Stimulated activated CD4-positive, alpha-beta T cell treated with anti-CD3 and anti-CD28 coated beads, Interleukin-2, amount 100 ng/mL, for 24 hours (primary cell): ENCODE results near the gene PDHA1.

Experiments
- DNase-seq, 2 donors: peaks; one replicate each; pipeline ENCODE4 v3.0.0-alpha.2; 2020

The PDHA1 gene

GRCh38 chrX:19343535-19344408 is at the start of gene PDHA1:
Gene PDHA1 (plus strand): TSS chrX:19343927. CDS start chrX:19344038, 111 bp downstream.
- peak; percentile 89 to 90 for DNase-seq

- DNase-seq: no peak
These were observed 40.4 kb upstream of the PDHA1 start for GRCh38 chrX:19303256-19303880.

GRCh38 chrX:19326567-19326966 is 17.2 kb upstream of the PDHA1 start:
- DNase-seq: no peak

GRCh38 chrX:19331831-19332230 is 11.9 kb upstream of the PDHA1 start:
- no peak for DNase-seq

GRCh38 chrX:19332983-19333382 is 10.7 kb upstream of the PDHA1 start:
- no peak for DNase-seq

GRCh38 chrX:19334945-19335626 is 8.6 kb upstream of the PDHA1 start:
- no peak for DNase-seq

- DNase-seq: no peak
These were observed 1.3 kb upstream of the PDHA1 start for GRCh38 chrX:19342331-19342906.

GRCh38 chrX:19343085-19343534 is 617 bp upstream of the PDHA1 start:
- no peak for DNase-seq

GRCh38 chrX:19344661-19345060 is 934 bp downstream of the PDHA1 start:
- no peak for DNase-seq

- no peak for DNase-seq
These were observed 4.2 kb downstream of the PDHA1 start for GRCh38 chrX:19347916-19348315.

- DNase-seq: no peak
These were observed 5.5 kb downstream of the PDHA1 start for GRCh38 chrX:19349264-19349663.

GRCh38 chrX:19350941-19351384 is 7.2 kb downstream of the PDHA1 start:
- DNase-seq: peak in 1 of 2 donors; percentile 17

GRCh38 chrX:19354625-19355024 is 10.9 kb downstream of the PDHA1 start:
- DNase-seq: no peak

- DNase-seq: no peak
These were observed 14.8 kb downstream of the PDHA1 start for GRCh38 chrX:19358521-19358920.

- DNase-seq: no peak
These were observed 17.2 kb downstream of the PDHA1 start for GRCh38 chrX:19360903-19361302.

GRCh38 chrX:19361701-19362100 is 18.0 kb downstream of the PDHA1 start:
- DNase-seq: no peak

- DNase-seq: no peak
These were observed 24.8 kb downstream of the PDHA1 start for GRCh38 chrX:19368576-19368975.

- DNase-seq: no peak
These were observed 26.3 kb downstream of the PDHA1 start for GRCh38 chrX:19370061-19370460.

GRCh38 chrX:19372170-19372546 is 28.4 kb downstream of the PDHA1 start:
- peak; percentile 72 to 74 for DNase-seq

GRCh38 chrX:19372547-19373331 is 29.0 kb downstream of the PDHA1 start:
- peak in 1 of 2 donors; percentile 10 for DNase-seq

GRCh38 chrX:19373351-19373891 is 29.7 kb downstream of the PDHA1 start:
- DNase-seq: no peak

GRCh38 chrX:19375546-19375945 is 31.8 kb downstream of the PDHA1 start:
- DNase-seq: no peak
